GM19239 (cell line): ENCODE measurements around the gene KPNA1.
A peak's percentile ranks its signal among the peaks of the same experiment; 100 is the strongest.
"Not testable (repeated sequence)": the region's sequence is repeated elsewhere in the genome, so short reads cannot be mapped to it uniquely, and the experiment has no call there.

Experiments used
- DNase-seq: peaks from one replicate; pipeline ENCODE4 v3.0.0; 2011; ENCODE audit warnings: low spot score; ENCODE audit not compliant: insufficient read length
- FAIRE-seq: peaks from 2 replicates; lab custom pipeline; 2011; peaks lifted over from hg19 to GRCh38; lab: Jason Lieb, UNC

The KPNA1 gene

DNA sequence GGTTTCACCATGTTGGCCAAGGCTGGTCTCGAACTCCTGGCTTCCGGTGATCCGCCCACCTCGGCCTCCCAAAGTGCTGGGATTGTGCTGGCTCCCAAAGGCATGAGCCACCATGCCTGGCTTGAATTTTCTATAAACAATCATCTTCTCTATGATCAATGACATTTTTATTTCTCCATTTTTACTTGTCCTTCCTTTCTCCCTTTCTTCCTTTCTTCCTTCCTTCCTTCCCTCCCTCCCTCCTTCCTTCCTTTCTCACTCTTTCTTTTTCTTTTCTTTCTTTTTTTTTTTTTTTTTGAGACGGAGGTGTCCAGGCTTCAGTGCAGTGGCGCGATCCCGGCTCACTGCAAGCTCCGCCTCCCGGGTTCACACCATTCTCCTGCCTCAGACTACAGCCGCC is 8.6 kb upstream of the KPNA1 start:
- DNase-seq = no peak
- no peak for FAIRE-seq

- DNase-seq (no peak), FAIRE-seq (peak; percentile 33)
Measured at GRCh38 chr3:122520861-122521260, 6.1 kb upstream of the KPNA1 start.

- DNase-seq = no peak
- FAIRE-seq = no peak
Measured at GRCh38 chr3:122519693-122520092, 5.0 kb upstream of the KPNA1 start.

GRCh38 chr3:122516846-122517360 is 2.2 kb upstream of the KPNA1 start:
- FAIRE-seq (no peak), DNase-seq (no peak)

GRCh38 chr3:122515870-122516269 is 1.1 kb upstream of the KPNA1 start:
- no peak for FAIRE-seq
- DNase-seq = no peak

DNA sequence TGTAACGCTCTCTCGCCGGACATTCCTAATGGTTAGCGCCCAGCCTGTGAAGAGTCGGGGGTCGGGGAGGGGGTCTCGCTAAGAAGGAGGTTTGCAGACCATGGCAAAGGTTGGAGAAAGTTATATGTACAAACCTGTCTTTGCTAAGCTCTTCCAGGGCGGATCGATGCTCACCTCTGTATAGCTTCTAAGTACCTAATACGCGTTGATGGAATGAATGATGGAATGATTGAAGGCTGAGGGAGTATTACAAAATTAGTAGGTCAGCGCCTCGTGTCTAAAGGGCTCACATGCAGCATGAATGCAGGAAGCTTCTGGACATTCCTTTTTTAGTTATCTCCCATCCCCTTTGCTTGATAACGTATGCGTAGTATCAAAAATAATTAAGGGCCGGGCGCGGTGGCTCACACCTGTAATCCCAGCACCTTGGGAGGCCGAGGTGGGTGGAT is 305 bp upstream of the KPNA1 start:
- DNase-seq (no peak), FAIRE-seq (no peak)

- no peak for DNase-seq
- FAIRE-seq = no peak
Measured at GRCh38 chr3:122513386-122514122, 1.2 kb downstream of the KPNA1 start.

GRCh38 chr3:122512284-122512683 is 2.5 kb downstream of the KPNA1 start:
- no peak for FAIRE-seq
- DNase-seq = no peak

DNA sequence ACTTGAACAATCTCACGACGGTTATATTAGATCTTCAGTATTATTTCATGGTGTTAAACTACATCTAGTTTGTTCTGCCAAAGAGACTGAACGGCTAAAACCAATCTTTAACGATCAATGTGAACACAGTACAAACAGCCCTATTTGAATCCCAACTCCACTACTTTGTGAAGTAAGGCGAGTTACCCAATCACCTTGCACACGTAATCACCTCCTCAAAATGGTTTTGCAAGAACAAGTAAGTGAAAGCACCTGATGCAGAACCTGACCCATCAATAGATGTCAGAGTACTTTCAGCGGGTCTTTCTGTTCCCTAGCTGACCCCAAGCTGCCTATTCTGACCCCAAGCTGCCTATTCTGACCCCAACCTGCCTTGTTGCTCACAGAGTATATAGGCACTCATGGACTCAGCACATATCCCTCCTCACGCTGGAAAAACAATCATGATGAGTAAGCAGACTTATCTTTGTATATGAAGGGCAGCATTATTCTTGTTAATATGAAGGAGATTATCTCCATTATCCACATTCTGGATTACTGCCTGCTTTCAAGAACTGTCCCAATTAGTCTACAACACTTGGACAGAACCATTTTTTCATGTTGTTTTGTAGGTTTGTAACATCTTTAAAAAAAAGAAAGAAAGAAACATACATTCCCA is 3.7 kb downstream of the KPNA1 start:
- DNase-seq (no peak), FAIRE-seq (peak; percentile 4)

GRCh38 chr3:122508944-122509343 is 5.8 kb downstream of the KPNA1 start:
- not testable (repeated sequence) for DNase-seq

DNA sequence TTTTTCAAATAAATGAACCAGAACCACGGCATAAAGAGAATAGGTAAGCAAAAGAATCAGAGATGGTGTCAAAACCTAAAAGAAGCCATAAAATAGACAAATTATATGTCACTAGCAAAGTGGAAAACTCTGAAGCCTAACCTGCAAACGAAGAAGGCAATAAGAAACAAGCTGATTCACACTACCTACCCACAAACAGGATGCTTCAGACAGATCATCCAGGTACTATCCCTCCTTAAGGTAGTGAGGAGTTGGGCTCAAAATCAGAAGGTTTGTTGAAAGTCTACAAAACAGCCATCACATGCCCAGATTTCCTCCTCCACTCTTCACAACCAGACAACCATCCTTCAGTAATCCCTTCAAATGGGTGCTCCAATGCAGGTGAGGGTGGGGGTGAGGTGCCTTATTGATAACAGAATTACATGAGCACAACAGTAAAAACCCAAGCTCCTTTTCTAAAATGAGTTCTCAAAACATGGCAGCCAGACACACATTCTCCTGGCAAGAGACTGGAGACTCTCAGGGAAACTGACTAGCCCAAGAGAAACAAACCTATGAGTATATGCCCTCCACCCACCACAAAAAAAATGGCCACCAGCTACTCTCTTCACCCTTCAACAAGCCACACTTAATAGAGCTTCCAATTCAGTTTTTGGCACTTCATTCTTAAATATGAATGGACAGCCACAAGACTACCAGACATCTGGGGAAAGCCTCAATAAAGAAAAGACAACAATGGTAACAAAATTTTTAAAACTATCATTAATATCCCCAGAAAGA is 6.4 kb downstream of the KPNA1 start:
- FAIRE-seq (peak; percentile 81), DNase-seq (no peak)

More at GRCh38 chr3:122508944-122509343, 5.8 kb downstream of the KPNA1 start:
- FAIRE-seq = not testable (repeated sequence)

GRCh38 chr3:122506450-122506849 is 8.3 kb downstream of the KPNA1 start:
- DNase-seq (no peak), FAIRE-seq (no peak)

- DNase-seq (no peak), FAIRE-seq (peak; percentile 8)
Measured at GRCh38 chr3:122505676-122506075, 9.1 kb downstream of the KPNA1 start.

DNA sequence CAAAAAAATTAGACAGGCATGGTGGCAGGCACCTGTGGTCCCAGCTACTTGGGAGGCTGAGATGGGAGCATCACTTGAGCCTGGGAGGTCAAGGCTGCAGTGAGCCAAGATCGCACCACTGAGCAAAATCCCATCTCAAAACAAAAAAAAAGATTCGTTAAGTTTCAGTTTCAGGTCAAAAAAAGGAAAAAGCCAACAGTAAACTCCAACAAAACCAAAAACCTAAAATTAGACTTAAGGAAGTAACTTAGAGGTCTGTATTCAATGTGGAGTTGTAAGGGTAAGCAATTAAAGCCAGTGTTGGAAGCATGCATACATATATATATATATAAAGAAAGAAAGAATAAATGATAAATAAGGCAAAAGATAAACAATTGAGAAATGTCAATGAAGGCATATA is 11.8 kb downstream of the KPNA1 start:
- FAIRE-seq = no peak
- no peak for DNase-seq

- DNase-seq = no peak
Measured at GRCh38 chr3:122502139-122502538, 12.6 kb downstream of the KPNA1 start.

DNA sequence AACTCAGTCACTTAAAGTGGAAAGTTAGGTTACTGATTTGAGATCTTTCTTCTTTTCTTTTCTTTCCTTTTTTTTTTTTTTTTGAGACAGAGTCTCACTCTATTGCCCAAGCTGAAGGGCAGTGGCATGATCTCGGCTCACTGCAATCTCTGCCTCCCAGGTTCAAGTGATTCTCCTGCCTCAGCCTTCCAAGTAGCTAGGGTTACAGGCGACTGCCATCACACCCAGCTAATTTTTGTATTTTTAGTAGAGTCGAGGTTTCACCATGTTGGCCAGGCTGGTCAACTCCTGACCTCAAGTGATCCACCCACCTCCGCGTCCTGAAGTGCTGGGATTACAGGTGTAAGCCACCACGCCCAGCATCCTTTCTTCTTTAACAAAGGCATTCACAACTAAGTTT is 13.8 kb downstream of the KPNA1 start:
- not testable (repeated sequence) for FAIRE-seq, DNase-seq

More at GRCh38 chr3:122502139-122502538, 12.6 kb downstream of the KPNA1 start:
- FAIRE-seq = no peak

GRCh38 chr3:122498152-122498551 is 16.6 kb downstream of the KPNA1 start:
- no peak for DNase-seq
- peak; percentile 65 for FAIRE-seq

DNA sequence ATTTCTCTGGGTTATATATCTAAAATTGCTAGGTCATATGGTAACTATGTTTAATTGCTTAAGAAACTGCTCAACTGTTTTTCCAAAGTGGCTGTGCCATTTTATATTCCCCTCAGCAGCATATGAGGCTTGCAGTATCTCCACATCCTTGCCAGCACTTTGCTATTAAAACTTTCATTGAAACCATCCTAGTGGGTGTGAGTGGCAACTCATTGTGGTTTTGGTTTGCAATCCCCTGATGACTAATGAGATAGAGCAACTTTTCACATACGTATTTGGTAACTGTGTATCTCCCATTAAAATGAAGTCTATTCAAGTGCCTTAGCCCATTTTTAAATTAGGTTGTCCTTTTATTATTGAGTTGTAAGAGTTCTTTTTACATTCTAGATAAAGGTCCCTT is 17.3 kb downstream of the KPNA1 start:
- DNase-seq = peak; percentile 6
- FAIRE-seq = peak; percentile 97

- no peak for FAIRE-seq
- no peak for DNase-seq
Measured at GRCh38 chr3:122496508-122496907, 18.2 kb downstream of the KPNA1 start.

GRCh38 chr3:122493296-122493695 is 21.4 kb downstream of the KPNA1 start:
- no peak for FAIRE-seq
- DNase-seq = no peak
